NCI-H1930 (cell line): ENCODE measurements around the gene CRYL1.
A peak's percentile ranks its signal among the peaks of the same experiment; 100 is the strongest.

Experiments used
- DNase-seq, 2 experiments: peaks; one replicate each; lab custom pipeline; 2025; lab: John Stamatoyannopoulos, UW

The CRYL1 gene

DNA sequence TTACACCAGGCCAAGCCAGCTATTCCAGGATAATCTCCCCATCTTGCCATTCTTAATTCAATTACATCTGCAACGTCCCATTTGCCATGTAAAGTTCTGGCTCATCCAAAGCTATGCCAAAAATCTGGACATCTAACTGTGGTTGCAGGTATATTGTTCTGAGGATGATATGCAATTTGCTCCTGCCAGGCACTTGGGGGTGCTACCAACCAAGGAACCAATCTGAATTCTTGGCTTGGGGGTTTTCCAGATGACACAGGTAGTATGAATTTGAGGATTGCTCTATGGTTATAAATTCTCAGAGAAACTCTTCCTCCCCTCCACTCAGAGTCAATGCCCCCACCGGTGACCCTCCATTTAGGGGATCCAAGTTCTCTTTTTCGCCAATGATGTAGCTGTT, 33.0 kb downstream of the CRYL1 start:
- DNase-seq = no peak

GRCh38 chr13:20491926-20492435, 33.7 kb downstream of the CRYL1 start:
- no peak for DNase-seq

DNA sequence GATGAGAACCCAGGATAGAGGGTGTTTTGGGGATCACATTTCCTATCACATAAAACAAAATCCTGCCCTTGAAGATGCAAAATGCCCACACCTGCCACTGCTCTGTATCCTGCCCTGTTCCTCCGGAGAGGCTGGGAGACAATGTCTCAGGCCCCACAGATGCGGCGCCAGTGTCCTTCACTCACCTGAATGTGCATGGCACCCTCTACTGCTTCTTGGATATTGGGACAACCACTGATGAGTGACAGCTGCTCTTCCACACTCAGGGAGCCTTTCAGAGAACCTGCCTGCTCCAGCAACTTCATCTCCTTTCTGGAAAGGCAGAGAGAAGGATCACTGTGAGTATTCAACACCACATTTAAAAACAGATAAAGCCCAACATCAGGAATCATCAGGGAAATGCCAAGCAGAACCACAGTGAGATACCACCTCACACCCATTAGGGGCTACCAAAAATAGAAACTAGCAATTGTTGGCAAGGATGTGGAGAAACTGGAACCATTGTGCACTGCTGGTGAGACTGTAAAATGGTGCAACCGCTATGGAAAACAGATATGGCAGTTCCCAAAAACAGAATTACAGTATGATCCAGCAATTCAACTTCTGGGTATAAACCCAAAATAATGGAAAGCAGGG, 36.4 kb downstream of the CRYL1 start:
- DNase-seq = peak in 1 of 2 experiments; percentile 9

DNA sequence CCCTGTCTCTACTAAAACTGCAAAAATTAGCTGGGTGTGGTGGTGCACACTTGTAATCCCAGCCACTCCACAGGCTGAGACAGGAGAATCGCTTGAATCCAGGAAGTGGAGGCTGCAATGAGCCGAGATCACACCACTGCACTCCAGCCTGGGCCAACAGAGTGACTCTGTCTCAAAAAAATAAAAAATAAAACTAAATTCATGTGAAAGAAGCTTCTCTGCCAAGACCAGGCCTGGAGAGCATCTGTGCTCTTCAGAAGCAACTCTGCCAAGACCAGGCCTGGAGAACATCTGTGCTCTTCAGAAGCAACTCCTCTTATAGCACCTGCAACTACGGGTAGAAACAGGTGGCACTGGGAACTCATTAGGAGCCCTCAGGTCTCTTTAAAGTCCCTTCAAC, 37.7 kb downstream of the CRYL1 start:
- no peak for DNase-seq

- DNase-seq = no peak
Measured at GRCh38 chr13:20482787-20483186, 42.9 kb downstream of the CRYL1 start.

- DNase-seq = no peak
Measured at GRCh38 chr13:20482275-20482761, 43.3 kb downstream of the CRYL1 start.

DNA sequence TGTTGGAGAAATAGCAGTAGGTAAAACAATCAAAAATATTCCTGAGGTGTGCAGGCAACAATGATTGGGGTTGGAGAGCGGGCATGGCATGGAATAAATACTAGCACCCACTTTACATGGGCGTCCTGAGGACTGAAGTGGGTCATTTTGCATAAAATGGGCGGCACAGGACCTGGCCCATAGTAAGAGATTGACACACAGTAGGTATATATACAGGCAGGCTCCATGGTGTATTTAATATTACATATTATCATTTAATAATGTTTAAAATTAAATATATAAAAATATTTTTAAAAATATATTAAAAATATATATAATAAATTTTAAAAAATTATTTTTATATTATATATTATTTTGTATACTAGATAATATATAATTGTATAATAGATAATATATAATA, 48.3 kb downstream of the CRYL1 start:
- DNase-seq = no peak

DNA sequence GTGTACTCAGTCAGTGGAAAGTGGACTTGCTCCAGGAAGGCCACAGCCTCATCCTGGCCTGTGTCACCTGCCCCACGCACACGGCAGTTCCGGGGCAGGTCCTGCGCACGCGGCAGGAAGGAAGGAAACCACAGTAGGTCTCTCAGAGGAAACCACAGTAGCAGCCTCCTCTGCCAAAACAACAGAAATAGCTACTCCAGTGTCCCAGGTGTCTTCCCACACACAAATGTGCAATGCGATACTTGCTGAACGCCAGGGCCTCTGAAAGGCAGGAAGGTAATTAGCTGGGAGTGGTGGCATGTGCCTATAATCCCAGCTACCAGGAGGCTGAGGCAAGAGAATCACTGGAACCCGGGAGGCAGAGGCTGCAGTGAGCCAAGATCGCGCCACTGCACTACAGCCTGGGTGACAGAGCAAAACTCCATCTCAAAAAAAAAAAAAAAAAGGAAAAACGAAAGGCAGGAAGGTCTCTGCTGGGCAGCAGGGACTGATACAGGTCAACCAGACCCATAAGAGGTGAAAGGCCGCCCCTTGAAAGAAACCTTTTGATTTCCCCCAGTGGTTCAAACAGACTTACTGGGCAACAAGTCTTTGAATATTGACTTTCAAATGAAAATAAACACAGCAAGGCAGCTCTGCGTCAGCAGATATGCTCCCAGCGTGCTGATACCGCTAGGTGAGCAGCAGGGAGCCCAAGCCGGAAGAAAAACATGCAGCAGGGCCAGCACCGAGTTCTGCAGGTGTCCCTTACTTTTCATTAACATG, 49.5 kb downstream of the CRYL1 start:
- DNase-seq = no peak

DNA sequence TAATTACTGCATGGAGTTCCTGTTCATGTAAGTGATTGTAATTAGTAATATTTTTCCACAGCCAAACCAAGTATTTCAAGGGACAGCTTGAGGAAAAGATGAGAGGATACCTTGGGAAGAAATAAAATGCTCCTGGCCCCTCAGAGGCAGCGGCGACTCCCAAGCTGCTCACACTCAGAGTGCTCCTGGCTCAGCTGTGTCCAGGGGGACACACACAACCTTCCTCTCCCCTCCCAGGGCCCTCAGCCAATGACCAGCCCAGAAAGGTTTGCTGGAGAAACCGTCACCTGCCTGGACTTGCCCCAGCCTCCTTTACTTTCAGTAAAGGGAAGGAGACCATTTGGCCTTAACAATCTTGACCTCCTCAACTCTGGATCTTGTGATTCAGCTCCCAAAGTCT, 51.1 kb downstream of the CRYL1 start:
- no peak for DNase-seq

GRCh38 chr13:20473888-20474287, 51.8 kb downstream of the CRYL1 start:
- no peak for DNase-seq

DNA sequence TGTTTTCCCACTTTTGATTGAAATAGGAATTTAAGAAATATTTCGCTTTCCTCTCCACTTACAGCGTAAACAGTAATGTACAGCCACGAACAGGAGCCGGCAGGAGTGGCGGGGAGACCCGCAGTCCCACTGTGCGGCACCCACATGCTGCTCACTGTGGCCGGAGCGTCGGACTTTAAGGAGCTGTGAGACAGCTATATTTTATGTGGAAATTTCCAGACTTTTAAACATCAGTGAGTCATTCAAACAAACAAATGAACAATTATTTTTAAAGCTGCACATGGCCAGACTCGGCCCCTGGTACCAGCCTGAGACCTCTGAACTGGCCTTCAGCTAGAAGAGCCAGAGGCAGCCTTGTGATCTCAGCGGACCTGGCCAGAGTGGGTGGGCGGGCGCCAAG, 52.5 kb downstream of the CRYL1 start:
- DNase-seq = no peak

GRCh38 chr13:20472531-20472930, 53.1 kb downstream of the CRYL1 start:
- DNase-seq = no peak

- no peak for DNase-seq
Measured at GRCh38 chr13:20470136-20470535, 55.5 kb downstream of the CRYL1 start.

- no peak for DNase-seq
Measured at GRCh38 chr13:20466371-20466770, 59.3 kb downstream of the CRYL1 start.

DNA sequence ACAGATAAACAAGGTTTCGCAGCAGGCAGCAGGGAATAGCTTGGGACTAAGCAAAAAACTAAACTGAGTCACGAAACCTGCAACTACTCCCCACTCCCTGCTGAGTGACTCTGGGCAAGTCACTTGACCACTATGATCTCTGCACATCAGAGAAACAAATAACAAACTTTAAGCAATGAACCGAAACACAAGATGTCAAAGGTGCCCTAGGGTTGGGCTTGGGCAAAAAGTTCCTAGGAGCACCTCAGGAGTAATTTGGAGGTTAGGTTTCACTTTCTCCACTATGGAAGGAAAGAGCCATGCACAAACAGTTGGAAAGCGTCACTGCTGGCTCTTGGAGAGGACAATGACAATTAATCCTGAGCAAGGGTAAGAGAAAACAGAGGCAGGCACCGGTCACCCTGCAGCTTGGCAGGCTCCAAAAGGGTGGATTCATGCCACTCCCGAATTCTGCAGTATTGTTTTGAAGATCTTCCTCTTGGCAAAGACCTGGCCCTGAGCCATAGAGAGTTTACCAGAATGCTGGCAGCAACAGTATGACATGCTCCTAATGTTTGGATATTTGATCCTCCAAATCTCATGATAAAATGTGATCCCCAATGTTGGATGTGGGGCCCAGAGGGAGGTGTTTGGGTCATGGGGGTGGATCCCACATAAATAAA, 60.3 kb downstream of the CRYL1 start:
- no peak for DNase-seq

- DNase-seq = no peak
Measured at GRCh38 chr13:20462921-20463320, 62.7 kb downstream of the CRYL1 start.

DNA sequence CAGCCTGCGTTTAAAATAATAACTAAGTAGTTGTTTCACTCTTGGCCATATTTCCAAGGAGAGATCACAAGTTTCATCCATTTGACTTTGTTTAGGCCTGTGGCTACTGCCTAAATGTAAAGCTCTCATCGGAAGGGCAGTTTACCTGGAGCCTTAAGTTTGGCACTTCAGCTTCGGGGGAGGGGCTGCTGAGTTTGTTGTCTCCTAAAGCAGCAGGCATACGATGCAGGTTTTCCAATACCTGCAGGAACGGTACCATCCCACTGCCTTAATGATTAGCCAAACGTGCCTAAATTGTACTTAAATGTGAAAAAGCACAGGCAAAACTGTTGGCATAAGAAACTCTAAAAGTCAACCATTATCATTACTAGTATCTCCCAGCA, 63.1 kb downstream of the CRYL1 start:
- no peak for DNase-seq

- no peak for DNase-seq
Measured at GRCh38 chr13:20461860-20462532, 63.7 kb downstream of the CRYL1 start.

GRCh38 chr13:20461481-20461859, 64.2 kb downstream of the CRYL1 start:
- DNase-seq = no peak

DNA sequence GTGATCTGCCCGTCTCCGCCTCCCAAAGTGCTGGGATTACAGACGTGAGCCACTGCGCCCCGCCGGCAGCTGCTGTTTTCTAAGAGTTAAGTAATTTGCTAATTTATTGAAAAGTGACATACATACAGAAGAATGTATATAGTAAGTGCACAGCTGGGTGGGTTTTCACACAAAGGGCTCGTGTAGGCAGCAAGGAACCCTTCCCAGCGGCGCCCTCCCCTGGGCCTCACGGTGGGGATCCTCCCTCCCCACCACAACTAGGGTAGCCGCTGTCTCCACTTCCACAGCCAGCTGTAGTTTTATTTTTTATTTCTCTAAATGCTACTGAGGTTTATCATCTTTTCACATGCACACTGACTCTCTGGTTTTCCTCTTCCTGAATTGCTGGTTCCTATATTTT, 64.9 kb downstream of the CRYL1 start:
- no peak for DNase-seq

DNA sequence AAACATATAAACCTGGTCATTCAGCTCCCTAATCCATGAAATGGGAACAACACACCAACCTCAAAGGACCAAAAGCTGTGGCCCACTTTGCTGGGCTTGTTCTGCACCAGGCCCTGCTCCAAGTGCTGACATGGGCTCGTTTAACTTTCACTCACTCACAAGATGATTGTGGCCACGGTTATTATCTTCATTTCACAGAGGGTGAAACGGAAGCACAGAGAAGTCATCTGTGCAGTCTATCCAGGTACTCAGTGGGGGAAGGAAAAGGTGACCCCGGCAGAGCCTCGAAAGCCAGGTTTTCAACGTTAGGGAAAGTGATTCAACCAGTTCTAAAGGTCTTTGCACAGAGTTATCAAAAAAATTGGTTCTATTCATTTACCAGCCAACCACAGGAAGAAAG, 68.0 kb downstream of the CRYL1 start:
- no peak for DNase-seq

GRCh38 chr13:20456737-20457136, 68.9 kb downstream of the CRYL1 start:
- no peak for DNase-seq
